GM23248 (cell line): Measurements from ENCODE around the gene CD151. TPM values are rescaled to one million over a fixed set of nuclear protein-coding genes. Genes with fewer than 3 reads are reported as not detected.

ENCODE experiments used
- DNase-seq: peaks from one replicate; pipeline ENCODE4 v3.0.0-alpha.2; 2015
- H2AFZ ChIP-seq: fragments of 200-600 bp; sonication (generic); 2 replicates; pipeline ENCODE4 v1.6.1; 2016; ENCODE audit warnings: antibody characterized with exemption
- H3F3A ChIP-seq: fragments of 200-600 bp; sonication (generic); 2 replicates; pipeline ENCODE4 v1.6.1; 2016; ENCODE audit warnings: mild to moderate bottlenecking, antibody characterized with exemption, mixed run types; ENCODE audit not compliant: insufficient read depth
- H3K27ac ChIP-seq: fragments of 200-600 bp; sonication (generic); 2 replicates; pipeline ENCODE4 v1.5.1; 2016; ENCODE audit warnings: mild to moderate bottlenecking
- H3K27me3 ChIP-seq: fragments of 200-600 bp; sonication (generic); replicated peaks from 2 replicates; pipeline ENCODE4 v1.6.1; 2016; ENCODE audit warnings: mild to moderate bottlenecking; ENCODE audit not compliant: insufficient read depth
- H3K36me3 ChIP-seq: fragments of 200-600 bp; sonication (generic); 2 replicates; pipeline ENCODE4 v1.6.1; 2016; ENCODE audit warnings: low read depth, mild to moderate bottlenecking
- H3K4me1 ChIP-seq: fragments of 200-600 bp; sonication (generic); 2 replicates; pipeline ENCODE4 v1.6.1; 2016; ENCODE audit warnings: mild to moderate bottlenecking; ENCODE audit not compliant: insufficient read depth
- H3K4me2 ChIP-seq: fragments of 200-600 bp; sonication (generic); one replicate; pipeline ENCODE4 v1.6.1; 2016; ENCODE audit warnings: mild to moderate bottlenecking; ENCODE audit not compliant: unreplicated experiment
- H3K4me3 ChIP-seq: fragments of 200-600 bp; sonication (generic); 2 replicates; pipeline ENCODE4 v1.5.1; 2016; ENCODE audit warnings: mild to moderate bottlenecking
- H3K79me2 ChIP-seq: fragments of 200-600 bp; sonication (generic); 2 replicates; pipeline ENCODE4 v1.6.1; 2016; ENCODE audit warnings: mild to moderate bottlenecking; ENCODE audit not compliant: insufficient read depth
- H3K9ac ChIP-seq: fragments of 200-600 bp; sonication (generic); 2 replicates; pipeline ENCODE4 v1.6.1; 2016; ENCODE audit warnings: mild to moderate bottlenecking
- H3K9me2 ChIP-seq: fragments of 200-600 bp; sonication (generic); 2 replicates; pipeline ENCODE4 v1.6.1; 2016; ENCODE audit warnings: mixed run types, mild to moderate bottlenecking, moderate library complexity; ENCODE audit not compliant: insufficient read depth
- H3K9me3 ChIP-seq: fragments of 200-600 bp; sonication (generic); one replicate; pipeline ENCODE4 v1.6.1; 2017; ENCODE audit warnings: low read depth
- H4K20me1 ChIP-seq: fragments of 200-600 bp; sonication (generic); 2 replicates; pipeline ENCODE4 v1.6.0; 2016; ENCODE audit not compliant: insufficient read depth
- EZH2 ChIP-seq: fragments of 200-600 bp; sonication (generic); IDR thresholded peaks from 2 replicates; pipeline ENCODE4 v1.6.1; 2018; ENCODE audit warnings: antibody characterized with exemption, mild to moderate bottlenecking; ENCODE audit not compliant: insufficient read depth, poor library complexity, severe bottlenecking
- EZH2phosphoT487 ChIP-seq: fragments of 200-600 bp; sonication (generic); IDR thresholded peaks from 2 replicates; pipeline ENCODE4 v1.6.1; 2018; ENCODE audit warnings: antibody characterized with exemption, moderate library complexity, mild to moderate bottlenecking, low read depth; ENCODE audit not compliant: insufficient read depth
- WGBS, 2 experiments: methylation state at CpG; one replicate each; pipeline ENCODE4 v1.1.6; 2015 to 2017; ENCODE audit warnings: low lambda C conversion rate in 2 of 2, low coverage in 1 of 2; ENCODE audit errors: missing lambda C conversion rate in 2 of 2; 5-methylcytosine and 5-hydroxymethylcytosine counted together
- in situ Hi-C: fragments of 300-500 bp; cut with MboI; formaldehyde crosslinking; loops from 2 replicates; pipeline ENCODE4 v1.15.0; 2020
- polyA plus RNA-seq: library from polyadenylated mRNA; unstranded; fragments of >200 nt; fragmentation: Nextera tagmentation; extraction: Ambion mirVana; gene quantifications from 2 replicates; pipeline ENCODE4 v1.2.1, GENCODE V29; 2016
- total RNA-seq: library from RNA; depleted of rRNA; stranded (reverse); fragments of >200 nt; shearing (Covaris generic); gene quantifications from 2 replicates; pipeline ENCODE4 v1.2.3, GENCODE V29; 2014

The CD151 gene
- total and polyA plus RNA-seq, 2 experiments from 2014 or later: 796 to 1,651 TPM

DNA sequence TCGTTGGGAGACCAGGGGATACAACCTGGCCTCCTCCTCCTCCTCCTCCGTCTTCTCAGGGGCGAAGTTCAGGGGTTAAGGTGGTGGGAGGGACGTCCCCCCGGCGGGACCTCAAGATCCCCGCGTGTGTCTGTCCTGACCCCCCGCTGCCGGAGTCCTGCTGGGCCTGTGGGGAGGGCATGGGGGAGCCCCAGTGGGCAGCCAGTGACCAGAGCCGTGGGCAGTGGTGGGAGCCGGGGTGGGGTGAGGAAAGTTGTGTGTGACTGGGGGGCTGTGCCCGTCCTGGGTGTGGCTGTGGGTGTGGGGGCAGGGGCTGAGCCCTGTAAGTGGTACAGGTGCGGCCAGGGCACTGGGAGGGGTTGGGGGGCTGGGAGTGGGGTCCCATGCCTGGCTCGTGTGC is 20.0 kb downstream of the CD151 start:
- Histone ChIP-seq H3K36me3 (no peaks in the 10 kb centered on the region), H3K4me1 (no peaks in the 10 kb centered on the region), H3K4me2 (no peak overlapping the region), H3K4me3 (no peak overlapping the region), H3K9me2 (no peaks in the 10 kb centered on the region), H3K27ac (no peak overlapping the region), H3K79me2 (peaks cover 29% of the 10 kb centered on the region), H2AFZ (no peak overlapping the region), H3K27me3 (no peaks in the 10 kb centered on the region), H3F3A (no peaks in the 10 kb centered on the region), H3K9me3 (no peaks in the 10 kb centered on the region), H3K9ac (no peak overlapping the region), H4K20me1 (no peaks in the 10 kb centered on the region)
- in situ Hi-C loops: no loop called here
- whole genome bisulfite sequencing, 2 experiments: 58 to 82% methylated on average over 2 to 14 of the region's 15 CpGs
- no peak for DNase-seq
- TF ChIP-seq EZH2phosphoT487 (no peak), EZH2 (no peak)

DNA sequence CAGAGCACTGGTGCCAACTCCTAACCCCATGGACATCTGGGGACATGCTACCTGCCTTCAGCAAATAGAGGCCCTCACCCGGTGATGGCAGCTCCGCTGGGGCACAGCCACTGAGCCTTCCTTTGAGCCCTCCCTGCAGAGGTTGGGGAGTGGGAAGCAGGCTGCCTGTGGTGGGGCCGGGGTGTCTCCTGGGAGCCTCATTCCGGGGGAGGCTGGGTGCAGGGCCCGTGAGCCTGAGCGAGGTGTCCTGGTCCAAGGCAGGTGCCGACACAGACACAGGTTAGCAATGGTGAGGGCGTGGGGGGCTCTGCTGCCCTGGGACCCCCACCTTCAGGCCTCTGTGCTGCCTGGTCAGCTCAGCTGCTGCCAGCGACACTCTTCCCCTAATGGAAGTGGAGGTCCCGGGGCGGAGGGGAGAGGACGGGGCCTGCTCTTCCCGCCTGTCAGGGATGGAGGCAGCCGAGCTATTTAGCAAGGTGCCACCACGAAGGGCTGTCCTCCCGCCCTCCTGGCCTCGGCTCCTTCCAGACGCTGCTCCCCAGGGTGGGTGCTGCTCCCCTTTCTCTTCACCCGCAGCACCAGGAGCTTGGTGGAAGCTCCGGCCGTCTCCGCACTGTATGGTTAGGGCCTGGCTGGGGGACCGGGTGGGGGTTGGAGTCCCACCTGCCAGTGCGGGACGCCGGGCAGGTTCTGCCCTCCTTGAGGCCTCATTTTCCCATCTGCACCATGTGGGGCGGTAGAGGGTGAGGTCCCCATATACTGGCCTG is 21.1 kb downstream of the CD151 start:
- H3K4me1 ChIP-seq: no peaks in the 10 kb centered on the region

GRCh38 chr11:854601-855329 is 22.0 kb downstream of the CD151 start:
- Histone ChIP-seq H3K27ac (no peak overlapping the region), H3K9ac (no peak overlapping the region), H3K79me2 (peaks cover 13% of the 10 kb centered on the region; the same call in 1 of the 2 replicates), H3K27me3 (no peaks in the 10 kb centered on the region), H3K4me3 (no peak overlapping the region), H3F3A (no peaks in the 10 kb centered on the region), H3K4me1 (0 out of 2 replicates have a peak, but pooled peaks cover 4% of the 10 kb centered on the region), H3K9me3 (no peaks in the 10 kb centered on the region), H2AFZ (no peak overlapping the region), H3K36me3 (no peaks in the 10 kb centered on the region), H3K9me2 (no peaks in the 10 kb centered on the region), H4K20me1 (no peaks in the 10 kb centered on the region), H3K4me2 (no peak overlapping the region)
- in situ Hi-C loops: no loop called here
- DNase-seq: no peak
- TF ChIP-seq EZH2phosphoT487: no peak
- TF ChIP-seq EZH2: no peak
- WGBS, 2 experiments: 83 to 86% methylated on average over 18 of the region's 20 CpGs

More for the DNA sequence above, 21.1 kb downstream of the CD151 start:
- TF ChIP-seq EZH2 (no peak), EZH2phosphoT487 (no peak)
- Histone ChIP-seq H2AFZ (no peak overlapping the region), H3K27ac (no peak overlapping the region), H4K20me1 (no peaks in the 10 kb centered on the region), H3K36me3 (no peaks in the 10 kb centered on the region), H3K79me2 (peaks cover 19% of the 10 kb centered on the region; the same call in 1 of the 2 replicates), H3F3A (no peaks in the 10 kb centered on the region), H3K9ac (no peak overlapping the region), H3K4me3 (no peak overlapping the region), H3K9me2 (no peaks in the 10 kb centered on the region), H3K4me2 (no peak overlapping the region), H3K27me3 (no peaks in the 10 kb centered on the region), H3K9me3 (no peaks in the 10 kb centered on the region)
- DNase-seq: no peak
- in situ Hi-C loops: no loop called here
- WGBS, 2 experiments: 92 to 97% methylated on average over 25 to 27 of the region's 27 CpGs

DNA sequence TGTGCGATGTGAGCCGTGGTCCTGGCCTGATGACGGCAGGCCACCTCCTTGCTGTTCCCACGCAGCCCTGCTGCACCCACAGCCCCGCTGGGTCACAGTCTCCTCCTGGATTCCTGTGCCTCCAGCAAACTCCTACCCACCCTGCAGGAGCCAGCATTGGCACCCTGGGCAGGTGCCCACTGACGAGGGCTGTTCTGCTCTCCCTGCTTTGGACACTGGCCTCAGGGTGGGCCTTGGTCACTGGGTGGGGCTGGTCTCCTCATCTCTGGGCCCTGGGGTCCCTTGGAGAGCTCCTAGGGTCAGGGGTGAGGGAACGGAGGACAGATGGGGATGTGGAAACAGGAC is 22.6 kb downstream of the CD151 start:
- H3K4me2 ChIP-seq: no peak overlapping the region
- no peaks in the 10 kb centered on the region for H4K20me1 ChIP-seq
- in situ Hi-C loops: no loop called here
- WGBS, 2 experiments: 89 to 94% methylated on average over 5 to 7 of the region's 7 CpGs
- DNase-seq: no peak
- no peak overlapping the region for H3K4me3 ChIP-seq
- no peak overlapping the region for H3K27ac ChIP-seq
- no peaks in the 10 kb centered on the region for H3K36me3 ChIP-seq
- H3K27me3 ChIP-seq: no peaks in the 10 kb centered on the region
- no peak overlapping the region for H3K9ac ChIP-seq
- TF ChIP-seq EZH2 (no peak), EZH2phosphoT487 (no peak)
- H3K4me1 ChIP-seq: 0 out of 2 replicates have a peak, but pooled peaks cover 7% of the 10 kb centered on the region
- no peak overlapping the region for H2AFZ ChIP-seq
- H3K79me2 ChIP-seq: peaks cover 13% of the 10 kb centered on the region; the same call in 1 of the 2 replicates
- no peaks in the 10 kb centered on the region for H3F3A ChIP-seq
- H3K9me2 ChIP-seq: no peaks in the 10 kb centered on the region
- no peaks in the 10 kb centered on the region for H3K9me3 ChIP-seq
